Measurements from ENCODE around the gene SPRR1B.

DNA sequence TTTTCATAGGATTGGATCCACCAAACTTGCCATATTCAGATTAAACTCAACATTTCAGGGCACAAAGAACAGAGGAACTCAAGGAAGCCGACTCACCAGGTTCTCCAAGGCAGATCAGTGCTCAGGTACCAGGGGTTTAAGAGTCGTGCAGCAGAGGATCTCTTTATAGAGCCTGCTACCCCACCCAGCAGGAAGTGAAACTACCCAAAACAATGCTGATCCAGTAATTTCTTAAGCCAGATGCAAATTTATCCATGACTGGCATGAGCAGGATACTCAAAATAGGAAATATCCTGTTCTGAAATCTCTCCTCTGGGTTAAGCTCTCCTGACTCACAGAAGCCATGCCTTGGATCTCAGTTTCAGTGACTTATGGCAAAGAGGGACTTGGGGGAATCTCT, 26.4 kb downstream of the SPRR1B start, which contains the start of gene SPRR2A:
- TF ChIP-seq GATAD2A (IDR thresholded peaks at IDR 0.05): no peak
- no peak for TF ChIP-seq ZNF23 (CRISPR knock-in tag; IDR thresholded peaks at IDR 0.05)
- TF ChIP-seq, protein P1, sequence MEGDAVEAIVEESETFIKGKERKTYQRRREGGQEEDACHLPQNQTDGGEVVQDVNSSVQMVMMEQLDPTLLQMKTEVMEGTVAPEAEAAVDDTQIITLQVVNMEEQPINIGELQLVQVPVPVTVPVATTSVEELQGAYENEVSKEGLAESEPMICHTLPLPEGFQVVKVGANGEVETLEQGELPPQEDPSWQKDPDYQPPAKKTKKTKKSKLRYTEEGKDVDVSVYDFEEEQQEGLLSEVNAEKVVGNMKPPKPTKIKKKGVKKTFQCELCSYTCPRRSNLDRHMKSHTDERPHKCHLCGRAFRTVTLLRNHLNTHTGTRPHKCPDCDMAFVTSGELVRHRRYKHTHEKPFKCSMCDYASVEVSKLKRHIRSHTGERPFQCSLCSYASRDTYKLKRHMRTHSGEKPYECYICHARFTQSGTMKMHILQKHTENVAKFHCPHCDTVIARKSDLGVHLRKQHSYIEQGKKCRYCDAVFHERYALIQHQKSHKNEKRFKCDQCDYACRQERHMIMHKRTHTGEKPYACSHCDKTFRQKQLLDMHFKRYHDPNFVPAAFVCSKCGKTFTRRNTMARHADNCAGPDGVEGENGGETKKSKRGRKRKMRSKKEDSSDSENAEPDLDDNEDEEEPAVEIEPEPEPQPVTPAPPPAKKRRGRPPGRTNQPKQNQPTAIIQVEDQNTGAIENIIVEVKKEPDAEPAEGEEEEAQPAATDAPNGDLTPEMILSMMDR (IDR thresholded peaks at IDR 0.05 in 2 of 3, conservative IDR thresholded peaks at IDR 0.05 in 1 of 3; ENCODE audit: insufficient read depth in 2 of 3, low read depth in 1 of 3, low read length in 3 of 3): no peak
- TF ChIP-seq CBX8 (IDR thresholded peaks at IDR 0.05; ENCODE audit: borderline replicate concordance, extremely low read depth, low read depth, low read length, poor library complexity, severe bottlenecking): no peak
- no peak for TF ChIP-seq SMARCB1 (IDR thresholded peaks at IDR 0.05; ENCODE audit: insufficient read length, low read depth)
- TF ChIP-seq PHF20 (IDR thresholded peaks at IDR 0.05; ENCODE audit: partially characterized antibody): no peak
- TF ChIP-seq, protein P2, sequence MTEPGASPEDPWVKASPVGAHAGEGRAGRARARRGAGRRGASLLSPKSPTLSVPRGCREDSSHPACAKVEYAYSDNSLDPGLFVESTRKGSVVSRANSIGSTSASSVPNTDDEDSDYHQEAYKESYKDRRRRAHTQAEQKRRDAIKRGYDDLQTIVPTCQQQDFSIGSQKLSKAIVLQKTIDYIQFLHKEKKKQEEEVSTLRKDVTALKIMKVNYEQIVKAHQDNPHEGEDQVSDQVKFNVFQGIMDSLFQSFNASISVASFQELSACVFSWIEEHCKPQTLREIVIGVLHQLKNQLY (CRISPR knock-in tag; conservative IDR thresholded peaks at IDR 0.05): no peak
- TF ChIP-seq, protein P3, sequence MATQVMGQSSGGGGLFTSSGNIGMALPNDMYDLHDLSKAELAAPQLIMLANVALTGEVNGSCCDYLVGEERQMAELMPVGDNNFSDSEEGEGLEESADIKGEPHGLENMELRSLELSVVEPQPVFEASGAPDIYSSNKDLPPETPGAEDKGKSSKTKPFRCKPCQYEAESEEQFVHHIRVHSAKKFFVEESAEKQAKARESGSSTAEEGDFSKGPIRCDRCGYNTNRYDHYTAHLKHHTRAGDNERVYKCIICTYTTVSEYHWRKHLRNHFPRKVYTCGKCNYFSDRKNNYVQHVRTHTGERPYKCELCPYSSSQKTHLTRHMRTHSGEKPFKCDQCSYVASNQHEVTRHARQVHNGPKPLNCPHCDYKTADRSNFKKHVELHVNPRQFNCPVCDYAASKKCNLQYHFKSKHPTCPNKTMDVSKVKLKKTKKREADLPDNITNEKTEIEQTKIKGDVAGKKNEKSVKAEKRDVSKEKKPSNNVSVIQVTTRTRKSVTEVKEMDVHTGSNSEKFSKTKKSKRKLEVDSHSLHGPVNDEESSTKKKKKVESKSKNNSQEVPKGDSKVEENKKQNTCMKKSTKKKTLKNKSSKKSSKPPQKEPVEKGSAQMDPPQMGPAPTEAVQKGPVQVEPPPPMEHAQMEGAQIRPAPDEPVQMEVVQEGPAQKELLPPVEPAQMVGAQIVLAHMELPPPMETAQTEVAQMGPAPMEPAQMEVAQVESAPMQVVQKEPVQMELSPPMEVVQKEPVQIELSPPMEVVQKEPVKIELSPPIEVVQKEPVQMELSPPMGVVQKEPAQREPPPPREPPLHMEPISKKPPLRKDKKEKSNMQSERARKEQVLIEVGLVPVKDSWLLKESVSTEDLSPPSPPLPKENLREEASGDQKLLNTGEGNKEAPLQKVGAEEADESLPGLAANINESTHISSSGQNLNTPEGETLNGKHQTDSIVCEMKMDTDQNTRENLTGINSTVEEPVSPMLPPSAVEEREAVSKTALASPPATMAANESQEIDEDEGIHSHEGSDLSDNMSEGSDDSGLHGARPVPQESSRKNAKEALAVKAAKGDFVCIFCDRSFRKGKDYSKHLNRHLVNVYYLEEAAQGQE (IDR thresholded peaks at IDR 0.05; ENCODE audit: borderline replicate concordance): no peak
- TF ChIP-seq, protein P3 (CRISPR knock-in tag; IDR thresholded peaks at IDR 0.05; ENCODE audit: low read depth): no peak
- TF ChIP-seq, protein P4, sequence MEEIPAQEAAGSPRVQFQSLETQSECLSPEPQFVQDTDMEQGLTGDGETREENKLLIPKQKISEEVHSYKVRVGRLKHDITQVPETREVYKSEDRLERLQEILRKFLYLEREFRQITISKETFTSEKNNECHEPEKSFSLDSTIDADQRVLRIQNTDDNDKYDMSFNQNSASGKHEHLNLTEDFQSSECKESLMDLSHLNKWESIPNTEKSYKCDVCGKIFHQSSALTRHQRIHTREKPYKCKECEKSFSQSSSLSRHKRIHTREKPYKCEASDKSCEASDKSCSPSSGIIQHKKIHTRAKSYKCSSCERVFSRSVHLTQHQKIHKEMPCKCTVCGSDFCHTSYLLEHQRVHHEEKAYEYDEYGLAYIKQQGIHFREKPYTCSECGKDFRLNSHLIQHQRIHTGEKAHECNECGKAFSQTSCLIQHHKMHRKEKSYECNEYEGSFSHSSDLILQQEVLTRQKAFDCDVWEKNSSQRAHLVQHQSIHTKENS (CRISPR knock-in tag; IDR thresholded peaks at IDR 0.05): no peak
- no peak for TF ChIP-seq EZH2 (IDR thresholded peaks at IDR 0.05; ENCODE audit: borderline replicate concordance, low read depth, low read length)
- TF ChIP-seq LEF1 (IDR thresholded peaks at IDR 0.05): no peak
- TF ChIP-seq BRCA1 (IDR thresholded peaks at IDR 0.05): no peak
- no peak for TF ChIP-seq BRCA1 (CRISPR knock-in tag; IDR thresholded peaks at IDR 0.05)
- TF ChIP-seq, protein P5, sequence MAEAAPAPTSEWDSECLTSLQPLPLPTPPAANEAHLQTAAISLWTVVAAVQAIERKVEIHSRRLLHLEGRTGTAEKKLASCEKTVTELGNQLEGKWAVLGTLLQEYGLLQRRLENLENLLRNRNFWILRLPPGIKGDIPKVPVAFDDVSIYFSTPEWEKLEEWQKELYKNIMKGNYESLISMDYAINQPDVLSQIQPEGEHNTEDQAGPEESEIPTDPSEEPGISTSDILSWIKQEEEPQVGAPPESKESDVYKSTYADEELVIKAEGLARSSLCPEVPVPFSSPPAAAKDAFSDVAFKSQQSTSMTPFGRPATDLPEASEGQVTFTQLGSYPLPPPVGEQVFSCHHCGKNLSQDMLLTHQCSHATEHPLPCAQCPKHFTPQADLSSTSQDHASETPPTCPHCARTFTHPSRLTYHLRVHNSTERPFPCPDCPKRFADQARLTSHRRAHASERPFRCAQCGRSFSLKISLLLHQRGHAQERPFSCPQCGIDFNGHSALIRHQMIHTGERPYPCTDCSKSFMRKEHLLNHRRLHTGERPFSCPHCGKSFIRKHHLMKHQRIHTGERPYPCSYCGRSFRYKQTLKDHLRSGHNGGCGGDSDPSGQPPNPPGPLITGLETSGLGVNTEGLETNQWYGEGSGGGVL (CRISPR knock-in tag; IDR thresholded peaks at IDR 0.05): no peak
- no peak for TF ChIP-seq HCFC1 (IDR thresholded peaks at IDR 0.05; ENCODE audit: low read depth, low read length)
